Activated CD8-positive, alpha-beta T cell treated with anti-CD3 and anti-CD28 coated beads, Interleukin-2, amount 10 ng/mL, durations not matched to agents 7 days and 5 days (primary cell): ENCODE results near the gene PCSK1N. TPM values are rescaled to one million over a fixed set of nuclear protein-coding genes. Genes with fewer than 3 reads are reported as not detected.

ENCODE experiments used
- ATAC-seq: fragments of 150-1000 bp; cut with Tn5 transposase; one replicate; pipeline ENCODE4 v1.10.0; 2021; ENCODE audit warnings: moderate library complexity
- CTCF ChIA-PET: fragments of 350-600 bp; sonication (Branson Sonifier 250); formaldehyde crosslinking; loops from one replicate; lab custom pipeline; 2021; ENCODE audit warnings: antibody characterized with exemption; lab: Charles Lee
- POLR2A ChIA-PET: fragments of 350-600 bp; sonication (Branson Sonifier 250); formaldehyde crosslinking; loops from one replicate; lab custom pipeline; 2021; ENCODE audit warnings: antibody characterized with exemption; lab: Charles Lee
- DNase-seq: peaks from one replicate; pipeline ENCODE4 v3.0.0-alpha.2; 2020
- H3K27ac Mint-ChIP-seq: one replicate; pipeline ENCODE4 v1.8.0; 2021; ENCODE audit warnings: mild to moderate bottlenecking, mixed read lengths
- H3K27me3 Mint-ChIP-seq: one replicate; pipeline ENCODE4 v1.8.0; 2021; ENCODE audit warnings: low read depth, mixed read lengths
- H3K36me3 Mint-ChIP-seq: one replicate; pipeline ENCODE4 v1.8.0; 2021; ENCODE audit warnings: low read depth, mixed read lengths
- H3K4me1 Mint-ChIP-seq: one replicate; pipeline ENCODE4 v1.8.0; 2021; ENCODE audit warnings: low read depth, mixed read lengths
- H3K4me3 Mint-ChIP-seq: one replicate; pipeline ENCODE4 v1.8.0; 2021; ENCODE audit warnings: mild to moderate bottlenecking, mixed read lengths
- H3K9me3 Mint-ChIP-seq: one replicate; pipeline ENCODE4 v1.8.0; 2022; ENCODE audit warnings: mixed read lengths; ENCODE audit not compliant: insufficient read depth
- total RNA-seq, 2 experiments: library from RNA; stranded (reverse); gene quantifications; one replicate each; pipeline ENCODE4 v1.2.3, GENCODE V29; 2021

Gene PCSK1N
- total RNA-seq, 2 experiments from 2014 or later = not detected

- CTCF ChIA-PET = no interaction called here
- ATAC-seq = no peak
- Mint-ChIP-seq H3K4me1 (peaks cover 14% of the 10 kb centered on the region), H3K27ac (no peak overlapping the region), H3K4me3 (no peak overlapping the region), H3K27me3 (no peaks in the 10 kb centered on the region), H3K36me3 (peaks cover 2% of the 10 kb centered on the region), H3K9me3 (no peaks in the 10 kb centered on the region)
- POLR2A ChIA-PET = no interaction called here
- no peak for DNase-seq
Measured at GRCh38 chrX:48798318-48798717, 37.1 kb downstream of the PCSK1N start.

- Mint-ChIP-seq H3K36me3 (no peaks in the 10 kb centered on the region), H3K27ac (no peak overlapping the region), H3K4me1 (peaks cover 3% of the 10 kb centered on the region), H3K9me3 (no peaks in the 10 kb centered on the region), H3K27me3 (no peaks in the 10 kb centered on the region), H3K4me3 (no peak overlapping the region)
- CTCF ChIA-PET = no interaction called here
- POLR2A ChIA-PET = no interaction called here
- ATAC-seq = no peak
- no peak for DNase-seq
Measured at GRCh38 chrX:48794911-48795515, 40.4 kb downstream of the PCSK1N start.

- CTCF ChIA-PET = no interaction called here
- Mint-ChIP-seq H3K4me1 (peaks cover 8% of the 10 kb centered on the region), H3K36me3 (no peaks in the 10 kb centered on the region), H3K27me3 (no peaks in the 10 kb centered on the region), H3K9me3 (no peaks in the 10 kb centered on the region), H3K4me3 (no peak overlapping the region), H3K27ac (no peak overlapping the region)
- ATAC-seq (no peak), DNase-seq (no peak)
- POLR2A ChIA-PET = no interaction called here
Measured at GRCh38 chrX:48794340-48794910, 41.0 kb downstream of the PCSK1N start.

- CTCF ChIA-PET = no interaction called here
- DNase-seq (no peak), ATAC-seq (no peak)
- POLR2A ChIA-PET = no interaction called here
- no peaks in the 10 kb centered on the region for H3K36me3 Mint-ChIP-seq
- peaks cover 12% of the 10 kb centered on the region for H3K4me1 Mint-ChIP-seq
- no peaks in the 10 kb centered on the region for H3K27me3 Mint-ChIP-seq
- H3K9me3 Mint-ChIP-seq = no peaks in the 10 kb centered on the region
- no peak overlapping the region for H3K4me3 Mint-ChIP-seq
- no peak overlapping the region for H3K27ac Mint-ChIP-seq
Measured at GRCh38 chrX:48793935-48794334, 41.5 kb downstream of the PCSK1N start.

- CTCF ChIA-PET = no interaction called here
- H3K4me3 Mint-ChIP-seq = no peak overlapping the region
- POLR2A ChIA-PET = no interaction called here
- no peak for ATAC-seq
- no peaks in the 10 kb centered on the region for H3K9me3 Mint-ChIP-seq
- H3K36me3 Mint-ChIP-seq = no peaks in the 10 kb centered on the region
- peaks cover 16% of the 10 kb centered on the region for H3K4me1 Mint-ChIP-seq
- peaks cover 3% of the 10 kb centered on the region for H3K27me3 Mint-ChIP-seq
- no peak overlapping the region for H3K27ac Mint-ChIP-seq
- DNase-seq = no peak
Measured at GRCh38 chrX:48792219-48792618, 43.2 kb downstream of the PCSK1N start.

GRCh38 chrX:48791063-48791820 is 44.2 kb downstream of the PCSK1N start:
- DNase-seq (no peak), ATAC-seq (no peak)
- CTCF ChIA-PET = no interaction called here
- H3K27me3 Mint-ChIP-seq = peaks cover 6% of the 10 kb centered on the region
- no peaks in the 10 kb centered on the region for H3K36me3 Mint-ChIP-seq
- POLR2A ChIA-PET = no interaction called here
- no peak overlapping the region for H3K4me3 Mint-ChIP-seq
- peaks cover 16% of the 10 kb centered on the region for H3K4me1 Mint-ChIP-seq
- H3K9me3 Mint-ChIP-seq = no peaks in the 10 kb centered on the region
- no peak overlapping the region for H3K27ac Mint-ChIP-seq

GRCh38 chrX:48790477-48790876 is 44.9 kb downstream of the PCSK1N start:
- peaks cover 16% of the 10 kb centered on the region for H3K4me1 Mint-ChIP-seq
- DNase-seq (no peak), ATAC-seq (no peak)
- no peaks in the 10 kb centered on the region for H3K9me3 Mint-ChIP-seq
- no peak overlapping the region for H3K4me3 Mint-ChIP-seq
- ChIA-PET POLR2A (no interaction called here), CTCF (no interaction called here)
- no peak overlapping the region for H3K27ac Mint-ChIP-seq
- no peaks in the 10 kb centered on the region for H3K36me3 Mint-ChIP-seq
- H3K27me3 Mint-ChIP-seq = peaks cover 6% of the 10 kb centered on the region

GRCh38 chrX:48789366-48790220 is 45.8 kb downstream of the PCSK1N start:
- Mint-ChIP-seq H3K4me3 (no peak overlapping the region), H3K4me1 (peaks cover 16% of the 10 kb centered on the region), H3K9me3 (no peaks in the 10 kb centered on the region), H3K27ac (peak overlapping the region; percentile 80), H3K36me3 (no peaks in the 10 kb centered on the region), H3K27me3 (peaks cover 6% of the 10 kb centered on the region)
- no peak for ATAC-seq
- DNase-seq = peak; percentile 25
- ChIA-PET POLR2A (no interaction called here), CTCF (no interaction called here)

GRCh38 chrX:48787505-48788443 is 47.6 kb downstream of the PCSK1N start:
- Mint-ChIP-seq H3K36me3 (no peaks in the 10 kb centered on the region), H3K27ac (no peak overlapping the region), H3K4me1 (peaks cover 16% of the 10 kb centered on the region), H3K9me3 (no peaks in the 10 kb centered on the region), H3K27me3 (peaks cover 6% of the 10 kb centered on the region), H3K4me3 (no peak overlapping the region)
- no peak for DNase-seq
- ChIA-PET POLR2A (no interaction called here), CTCF (no interaction called here)
- ATAC-seq = no peak

- DNase-seq (no peak), ATAC-seq (no peak)
- H3K36me3 Mint-ChIP-seq = no peaks in the 10 kb centered on the region
- ChIA-PET POLR2A (no interaction called here), CTCF (no interaction called here)
- no peaks in the 10 kb centered on the region for H3K9me3 Mint-ChIP-seq
- no peak overlapping the region for H3K4me3 Mint-ChIP-seq
- H3K4me1 Mint-ChIP-seq = peaks cover 16% of the 10 kb centered on the region
- H3K27ac Mint-ChIP-seq = no peak overlapping the region
- H3K27me3 Mint-ChIP-seq = peaks cover 6% of the 10 kb centered on the region
Measured at GRCh38 chrX:48786825-48787504, 48.4 kb downstream of the PCSK1N start.

- Mint-ChIP-seq H3K4me3 (no peak within 1 kb of the TSS), H3K4me1 (peaks cover 16% of the 10 kb centered on the region), H3K9me3 (no peaks in the 10 kb centered on the region), H3K36me3 (no peaks in the 10 kb centered on the region), H3K27ac (no peak within 1 kb of the TSS), H3K27me3 (peaks cover 6% of the 10 kb centered on the region)
- POLR2A ChIA-PET = no interaction called here
- ATAC-seq (no peak), DNase-seq (no peak)
- CTCF ChIA-PET = no interaction called here
Measured at GRCh38 chrX:48786341-48786800, 49.0 kb downstream of the PCSK1N start, which contains the start of gene GATA1. Gene GATA1, plus strand, starts transcription at chrX:48786590. Its CDS starts 4,520 bp downstream, at chrX:48791110.
